Mesenteric fat pad (tissue), 1 donor: ENCODE results near the gene TRIM44. TPM values are rescaled to one million over a fixed set of nuclear protein-coding genes. Genes with fewer than 3 reads are reported as not detected.

Experiments used
- DNase-seq: peaks from one replicate; pipeline ENCODE4 v3.0.0-alpha.2; 2020; ENCODE audit warnings: low spot score
- total RNA-seq: library from RNA; stranded (reverse); fragmentation: NEBNext Ultra II Directional; extraction: Animal tissue kit (Norgen Biotek cat#: 25700); gene quantifications from one replicate; pipeline ENCODE4 v1.2.1, GENCODE V29; 2021
- donor health status: DM: yes; HTN: yes; CAD: no.

The TRIM44 gene
- total RNA-seq, 1 donor from 2014 or later, result 74.0 TPM

DNA sequence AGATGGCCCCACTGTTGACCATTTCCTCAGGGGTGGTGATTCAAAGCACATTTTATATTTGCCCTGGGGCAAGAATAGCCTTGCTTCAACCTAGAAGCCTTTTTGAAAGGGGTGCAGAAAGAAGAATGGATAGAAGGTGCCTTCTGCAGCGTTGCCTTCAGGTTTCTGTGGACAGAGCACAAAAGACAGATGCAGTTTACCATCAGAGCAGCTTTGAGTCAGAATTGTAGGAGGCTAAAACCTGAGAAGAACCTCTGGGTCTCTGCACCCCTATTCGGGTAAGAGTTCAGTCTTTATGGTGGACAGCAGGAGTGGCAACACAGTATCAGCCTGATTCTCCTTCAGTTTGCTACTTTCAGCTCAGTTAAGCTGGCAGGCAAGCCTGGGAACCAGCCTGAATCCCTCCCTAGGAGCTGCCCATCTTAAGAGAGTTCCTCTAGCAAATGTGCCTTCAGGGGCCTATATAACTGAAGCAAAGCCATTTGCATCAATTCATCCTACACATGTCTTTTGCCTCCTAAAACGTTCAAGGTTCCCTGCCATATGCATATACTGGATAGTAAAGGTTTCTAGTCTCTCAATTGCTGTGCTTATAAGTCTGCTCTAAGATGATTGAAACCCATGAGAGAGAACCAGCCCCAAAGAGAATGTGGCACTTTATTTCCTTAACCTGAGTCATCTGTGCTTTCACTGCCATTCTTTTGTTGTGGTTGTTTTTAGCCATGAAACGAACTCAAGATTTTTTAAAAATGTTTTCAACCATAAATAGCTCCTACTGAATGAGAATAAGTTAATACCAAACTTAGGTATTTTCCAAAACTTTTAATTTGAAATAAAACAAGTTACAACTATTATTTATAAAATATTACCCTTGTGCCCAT lies 123.0 kb downstream of the TRIM44 start:
- no peak for DNase-seq

DNA sequence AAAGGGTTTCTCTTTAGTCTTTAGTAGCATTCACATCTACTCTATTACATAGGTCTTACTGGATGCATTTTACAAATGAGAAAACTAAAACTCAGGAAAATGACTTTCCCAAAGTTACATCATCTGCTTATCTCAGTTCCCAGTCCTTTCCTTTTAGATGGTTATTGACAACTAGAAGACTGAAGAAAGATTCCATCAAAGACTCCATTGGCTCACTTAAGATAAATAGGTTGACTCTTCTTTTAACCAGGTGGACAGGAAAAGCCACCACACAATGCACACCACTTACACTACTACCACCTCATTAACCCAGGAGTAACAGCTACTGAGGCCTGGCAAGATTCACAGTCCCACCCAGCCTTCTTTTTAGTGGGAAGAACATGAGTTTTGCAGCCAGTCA lies 123.6 kb downstream of the TRIM44 start:
- no peak for DNase-seq

- DNase-seq, result no peak
Observed at GRCh38 chr11:35787013-35787504, 124.5 kb downstream of the TRIM44 start.

GRCh38 chr11:35787626-35788025 lies 125.1 kb downstream of the TRIM44 start:
- DNase-seq, result no peak

DNA sequence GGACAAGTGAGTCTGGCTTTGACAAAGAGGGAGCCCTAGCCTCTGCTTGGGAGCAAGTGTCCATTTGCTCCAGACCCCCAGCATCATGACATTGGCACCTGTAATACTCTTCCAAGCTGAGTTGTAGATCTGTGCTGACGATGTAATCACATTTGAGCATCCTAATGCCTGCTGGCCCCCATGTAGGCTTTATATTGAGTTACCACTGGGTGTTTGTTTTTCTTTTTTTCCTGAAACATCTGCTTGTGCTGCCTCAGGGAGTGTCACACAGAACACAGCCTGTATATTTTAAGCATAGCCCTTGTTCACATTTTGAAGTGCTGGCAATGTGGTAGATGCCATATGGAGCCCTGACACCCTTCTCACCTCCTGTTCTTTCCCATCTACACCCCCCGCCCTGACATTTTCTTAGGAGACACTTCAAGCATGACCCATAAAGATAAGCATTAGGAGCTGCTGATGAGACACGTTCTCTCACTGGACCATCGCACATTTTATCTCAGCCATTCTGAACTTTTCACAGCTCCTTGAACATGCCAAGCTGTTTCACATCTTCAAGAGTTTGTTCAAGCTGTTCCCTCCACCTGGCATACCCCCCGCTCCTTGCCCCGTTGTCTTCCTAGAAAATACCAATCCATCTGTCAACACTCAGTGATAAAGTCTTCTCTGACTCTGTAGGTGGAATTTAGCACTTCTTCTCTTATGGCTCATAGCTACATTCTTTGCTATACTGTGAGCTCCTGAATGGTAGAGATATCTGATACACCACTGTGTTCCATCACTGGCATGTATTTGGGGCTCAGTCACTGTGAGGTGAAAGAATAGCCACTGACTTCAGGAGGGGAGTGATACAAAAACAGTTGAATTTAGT lies 128.7 kb downstream of the TRIM44 start:
- no peak for DNase-seq

DNA sequence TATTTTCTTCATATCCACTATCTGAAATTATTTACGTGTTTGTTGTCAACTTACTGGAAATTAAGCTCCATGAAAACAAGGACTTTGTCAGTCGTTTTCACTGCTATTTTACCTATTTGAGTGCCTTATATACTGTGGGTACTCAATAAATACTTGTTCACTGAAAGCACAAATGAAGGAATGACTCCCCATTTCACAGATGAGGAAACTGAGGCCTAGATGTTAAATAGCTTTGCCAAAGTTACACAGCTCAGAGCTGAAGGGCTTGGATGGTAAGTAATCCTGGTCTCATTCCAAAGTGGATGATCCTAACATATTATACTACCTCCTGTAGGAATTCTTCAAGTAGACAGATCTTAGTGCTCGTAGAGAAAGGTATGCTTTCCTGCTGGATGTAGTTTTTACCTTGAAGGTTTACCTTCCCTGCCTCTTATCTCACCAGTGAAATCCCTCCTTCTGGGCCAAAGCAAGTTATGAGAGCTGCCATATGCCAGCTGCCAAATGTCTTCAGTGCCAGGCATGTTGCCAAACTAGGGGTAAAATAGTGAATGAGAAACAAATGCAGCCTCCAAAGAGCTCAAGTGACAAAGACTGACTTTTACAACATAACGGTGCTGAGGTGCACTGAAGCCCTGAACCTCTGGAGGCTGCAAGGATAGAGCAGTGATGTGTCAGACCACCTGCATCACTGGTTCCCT lies 129.7 kb downstream of the TRIM44 start:
- no peak for DNase-seq

- no peak for DNase-seq
Observed at GRCh38 chr11:35792846-35793192, 130.2 kb downstream of the TRIM44 start.

DNA sequence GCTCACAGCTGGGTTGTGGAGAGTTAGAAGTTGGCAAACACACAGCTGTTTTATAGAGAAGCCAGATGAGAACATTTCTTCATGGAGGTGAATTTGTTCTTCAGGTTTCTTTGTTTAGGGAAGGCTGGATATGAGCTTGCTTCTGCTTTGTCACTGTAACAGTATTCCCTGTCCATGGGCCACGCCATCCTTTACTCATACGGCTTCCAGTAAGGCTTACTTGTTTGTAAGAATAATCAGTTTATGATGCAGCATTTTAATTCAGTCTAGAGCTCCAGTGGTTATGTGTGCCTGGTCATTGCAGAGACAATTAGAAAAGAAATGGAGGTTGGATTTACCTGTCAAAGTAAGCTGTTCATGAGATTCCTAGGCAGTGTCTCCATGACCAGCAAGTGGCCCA lies 131.8 kb downstream of the TRIM44 start:
- no peak for DNase-seq

GRCh38 chr11:35794850-35795249 lies 132.3 kb downstream of the TRIM44 start:
- no peak for DNase-seq

DNA sequence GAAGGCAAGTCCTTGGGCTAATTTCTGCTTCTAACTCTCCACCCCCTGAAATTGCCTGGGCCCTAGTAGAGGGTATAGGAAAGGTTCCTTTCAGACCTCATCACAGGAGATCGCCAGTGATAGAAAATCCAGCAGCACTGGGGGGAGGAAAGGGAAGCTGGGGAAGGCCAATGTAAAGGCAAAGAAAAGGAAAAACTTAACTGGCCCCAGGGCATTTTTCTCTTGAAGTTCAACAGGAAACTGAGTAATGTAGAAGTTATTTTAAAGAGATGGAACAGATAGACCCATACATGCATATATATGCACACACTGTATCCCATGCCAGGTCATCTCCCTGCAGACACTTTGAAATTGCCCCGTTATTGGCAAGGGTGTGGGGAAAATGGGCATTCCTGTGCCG lies 134.0 kb downstream of the TRIM44 start:
- no peak for DNase-seq

- no peak for DNase-seq
Observed at GRCh38 chr11:35798423-35798822, 135.8 kb downstream of the TRIM44 start.

DNA sequence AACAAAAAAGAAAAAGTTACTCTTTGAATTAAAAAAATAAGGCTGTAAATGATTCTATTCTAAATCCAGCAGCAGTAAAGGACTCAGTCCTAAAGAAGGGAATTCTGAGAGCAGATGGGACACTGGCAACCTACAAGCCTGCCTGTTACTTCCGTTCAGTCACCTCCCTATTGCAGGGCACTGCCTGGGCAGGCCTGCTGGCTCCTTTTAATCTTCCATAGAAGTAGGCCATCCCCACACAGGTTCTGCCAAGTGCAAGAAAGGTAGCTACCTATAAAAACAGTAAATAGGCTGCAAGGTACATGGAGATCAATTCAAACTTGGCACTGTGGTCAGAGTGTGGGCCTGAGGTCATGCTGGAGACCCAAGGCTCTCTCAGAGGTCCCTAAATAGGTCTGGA lies 136.4 kb downstream of the TRIM44 start:
- DNase-seq, result no peak

DNA sequence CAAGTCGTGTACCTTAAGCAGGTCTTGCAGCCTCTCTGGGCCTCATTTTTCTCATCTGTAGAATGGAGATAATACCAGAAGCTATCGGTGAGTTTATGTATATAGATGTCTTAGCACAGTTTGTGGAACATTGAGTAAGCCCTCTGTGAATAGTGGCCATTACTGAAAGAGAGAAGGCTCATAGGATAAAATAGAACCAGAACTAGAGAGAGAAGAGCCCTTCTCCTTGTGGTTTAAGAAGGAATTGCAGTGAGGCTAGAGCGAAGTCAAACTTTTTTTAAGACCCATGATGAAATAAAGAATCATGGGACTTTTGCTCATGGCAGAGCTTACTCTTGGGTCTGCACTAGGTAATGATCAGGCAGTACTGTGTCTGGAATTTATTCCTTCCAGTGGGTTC lies 137.1 kb downstream of the TRIM44 start:
- DNase-seq, result no peak

DNA sequence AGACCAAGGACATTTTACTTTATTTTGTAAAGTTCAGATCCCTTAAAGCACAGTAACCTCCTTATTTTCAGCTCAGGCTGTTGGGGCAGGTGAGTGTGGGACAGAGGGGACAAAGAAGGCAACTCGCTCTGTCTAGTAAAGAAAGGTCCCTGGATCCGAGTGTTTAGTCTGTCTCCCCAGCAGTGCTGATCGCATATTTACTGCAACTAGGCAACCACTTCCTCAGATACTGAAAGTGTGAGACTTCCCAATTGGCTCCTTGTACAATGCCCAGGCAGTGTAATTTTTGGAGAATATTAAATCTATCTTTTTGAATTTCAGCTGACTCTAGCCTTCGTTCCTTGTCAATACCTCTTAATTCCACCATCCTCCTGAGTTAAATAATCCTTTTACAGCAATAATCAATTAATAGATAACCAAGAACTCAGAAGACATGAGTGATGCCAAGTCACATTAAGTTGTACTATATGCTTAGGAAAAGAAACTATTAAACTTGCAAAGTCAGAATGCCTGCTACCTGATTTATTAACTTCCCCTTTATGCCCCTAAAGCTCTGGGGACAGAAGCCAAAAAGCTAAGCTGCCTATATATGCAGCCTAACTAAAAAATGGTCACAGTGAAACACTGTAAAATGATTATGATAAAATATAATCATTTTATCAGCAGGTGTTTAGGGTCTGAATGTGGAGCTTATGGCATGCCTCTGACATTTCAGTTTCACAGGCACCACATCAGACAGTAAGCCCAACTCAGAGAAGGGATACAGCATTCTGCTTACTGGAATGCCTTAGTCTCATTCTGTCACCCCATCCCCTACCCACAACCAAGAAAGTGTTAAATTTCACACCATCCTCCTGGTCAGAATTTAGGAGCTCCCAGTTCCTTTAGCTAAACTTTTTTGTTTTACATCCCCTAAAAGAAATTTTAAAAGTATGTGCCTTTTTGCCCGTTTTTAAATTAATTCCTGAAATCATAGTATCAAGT lies 138.7 kb downstream of the TRIM44 start:
- no peak for DNase-seq

DNA sequence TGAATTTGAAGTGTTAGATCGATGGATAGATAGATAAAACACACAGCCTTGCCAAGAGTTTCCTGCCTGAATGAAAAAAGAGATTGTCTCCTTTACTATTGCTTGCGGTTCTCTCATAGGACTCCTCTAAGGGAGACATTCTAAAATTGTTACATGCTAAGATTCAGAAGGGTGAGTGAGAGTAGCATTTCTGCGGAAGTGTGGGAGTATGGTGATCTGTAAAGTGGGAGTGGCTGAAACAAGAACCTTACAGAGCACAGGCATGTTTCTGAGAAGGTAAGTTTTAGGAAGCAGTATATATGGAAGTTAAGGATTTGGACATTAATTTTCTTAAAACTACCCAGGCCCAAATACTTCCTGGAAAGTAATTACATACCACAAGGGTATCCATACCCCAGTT lies 139.6 kb downstream of the TRIM44 start:
- DNase-seq, result no peak

GRCh38 chr11:35802672-35803071 lies 140.1 kb downstream of the TRIM44 start:
- DNase-seq, result no peak

GRCh38 chr11:35803115-35803514 lies 140.5 kb downstream of the TRIM44 start:
- DNase-seq, result no peak

DNA sequence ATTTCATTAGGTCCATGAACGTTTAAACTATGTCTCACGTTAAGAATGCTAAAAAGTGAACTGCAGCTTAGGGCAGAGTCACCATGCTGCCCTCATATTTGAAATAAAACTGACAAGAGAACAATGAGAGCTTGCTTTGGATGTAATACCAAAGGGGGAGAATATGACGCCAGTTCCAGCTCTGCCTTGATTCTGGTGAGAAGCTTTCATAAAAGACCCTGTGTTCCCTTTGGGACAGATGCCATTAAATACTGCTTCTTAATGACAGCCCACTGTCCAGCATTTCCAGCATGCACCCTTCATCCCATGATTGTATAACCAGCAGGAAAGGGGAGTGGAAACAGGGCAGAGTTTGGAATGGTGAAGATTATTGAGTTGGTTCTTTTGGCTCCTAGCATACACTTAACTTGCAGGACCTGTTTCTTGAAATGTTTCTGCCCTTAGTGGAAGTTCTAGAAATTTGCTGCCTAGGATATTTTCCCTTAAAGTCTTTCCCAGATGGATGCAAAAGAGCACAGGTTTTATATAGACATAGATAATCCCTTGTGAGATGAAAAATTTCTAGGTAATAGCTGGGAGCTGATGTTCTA lies 142.0 kb downstream of the TRIM44 start:
- no peak for DNase-seq

- no peak for DNase-seq
Observed at GRCh38 chr11:35809561-35809960, 147.0 kb downstream of the TRIM44 start.

DNA sequence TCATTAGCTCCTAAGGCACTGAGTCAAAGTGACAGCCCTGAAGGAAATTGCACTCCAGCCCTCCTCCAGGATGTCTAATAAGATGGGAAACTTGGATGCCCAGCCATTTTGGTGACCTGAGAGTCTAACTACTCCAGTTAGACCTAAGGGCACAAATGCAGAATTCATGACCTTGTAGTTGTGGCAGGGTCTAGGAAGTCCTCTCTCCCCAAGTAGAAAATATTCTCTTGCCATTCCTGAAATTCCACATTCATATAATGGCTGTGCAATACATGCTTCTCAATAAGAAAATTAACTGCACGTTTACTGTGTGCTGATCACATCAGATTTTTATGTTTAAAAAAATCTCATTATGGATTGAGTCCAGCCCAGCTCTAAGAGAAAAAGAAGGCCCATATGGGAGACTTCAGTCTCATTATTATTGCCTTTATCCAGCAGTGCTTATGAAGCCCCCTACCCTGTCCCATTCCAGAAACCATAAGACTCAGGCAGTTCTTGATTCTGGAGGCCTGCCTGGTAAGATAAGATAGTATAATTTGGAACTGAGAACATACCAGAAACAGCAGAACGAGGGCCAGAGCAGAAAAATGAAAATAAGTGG lies 147.6 kb downstream of the TRIM44 start:
- no peak for DNase-seq
